DND-41 (cell line): Measurements from ENCODE around the gene GATM.

Experiments
- ATAC-seq: fragments of 200-7000 bp; cut with Tn5 transposase; 3 replicates; pipeline ENCODE4 v1.9.1; 2021; ENCODE audit warnings: low read depth; ENCODE audit not compliant: insufficient read depth
- DNase-seq: peaks from one replicate; pipeline ENCODE4 v3.0.0-alpha.2; 2020
- H2AFZ ChIP-seq: 2 replicates; pipeline ENCODE4 v1.6.0; 2012; ENCODE audit warnings: low read depth, low read length
- H3K27ac ChIP-seq: 2 replicates; pipeline ENCODE4 v1.5.1; 2012; ENCODE audit warnings: low read length, inconsistent platforms
- H3K27me3 ChIP-seq: fragments of 200-600 bp; sonication (generic); 2 replicates; pipeline ENCODE4 v1.6.0; 2012; ENCODE audit warnings: low read length, mild to moderate bottlenecking, inconsistent platforms; ENCODE audit not compliant: insufficient read depth, poor library complexity
- H3K36me3 ChIP-seq: 2 replicates; pipeline ENCODE4 v1.5.1; 2012; ENCODE audit warnings: low read length, inconsistent platforms; ENCODE audit not compliant: insufficient read depth
- H3K4me1 ChIP-seq: 2 replicates; pipeline ENCODE4 v1.5.1; 2012; ENCODE audit warnings: mild to moderate bottlenecking, low read length; ENCODE audit not compliant: insufficient read depth
- H3K4me2 ChIP-seq: 2 replicates; pipeline ENCODE4 v1.6.0; 2012; ENCODE audit warnings: mild to moderate bottlenecking, moderate library complexity, low read length, inconsistent platforms; ENCODE audit not compliant: insufficient read depth
- H3K4me3 ChIP-seq, 2 experiments: fragments of 200-600 bp in 1 of 2; shearing (Covaris generic) in 1 of 2; 2 replicates each; pipeline ENCODE4 v1.5.1; 2012 to 2016; ENCODE audit warnings: inconsistent platforms in 2 of 2, low read length in 2 of 2, mild to moderate bottlenecking in 2 of 2, low read depth in 1 of 2, moderate library complexity in 1 of 2
- H3K79me2 ChIP-seq: 2 replicates; pipeline ENCODE4 v1.6.0; 2012; ENCODE audit warnings: low read length, inconsistent platforms; ENCODE audit not compliant: insufficient read depth
- H3K9ac ChIP-seq: 2 replicates; pipeline ENCODE4 v1.6.0; 2012; ENCODE audit warnings: low read depth, mild to moderate bottlenecking, inconsistent platforms, low read length, moderate library complexity
- H3K9me3 ChIP-seq: 2 replicates; pipeline ENCODE4 v1.5.1; 2012; ENCODE audit warnings: low read length, moderate library complexity, mild to moderate bottlenecking, inconsistent platforms; ENCODE audit not compliant: insufficient read depth, severe bottlenecking
- H4K20me1 ChIP-seq: 2 replicates; pipeline ENCODE4 v1.6.0; 2012; ENCODE audit warnings: low read length; ENCODE audit not compliant: insufficient read depth
- EZH2 ChIP-seq: IDR thresholded peaks from 3 replicates; pipeline ENCODE4 v1.6.1; 2012; ENCODE audit warnings: borderline replicate concordance, low read depth, mild to moderate bottlenecking, moderate library complexity, low read length, inconsistent platforms; ENCODE audit not compliant: severe bottlenecking
- TF ChIP-seq, protein P1 (sequence below): IDR thresholded peaks from 2 replicates; pipeline ENCODE4 v1.5.1; 2012; ENCODE audit warnings: borderline replicate concordance, low read length, moderate library complexity, mild to moderate bottlenecking; ENCODE audit not compliant: poor library complexity, severe bottlenecking; ENCODE audit errors: extremely low read depth

Gene GATM

DNA sequence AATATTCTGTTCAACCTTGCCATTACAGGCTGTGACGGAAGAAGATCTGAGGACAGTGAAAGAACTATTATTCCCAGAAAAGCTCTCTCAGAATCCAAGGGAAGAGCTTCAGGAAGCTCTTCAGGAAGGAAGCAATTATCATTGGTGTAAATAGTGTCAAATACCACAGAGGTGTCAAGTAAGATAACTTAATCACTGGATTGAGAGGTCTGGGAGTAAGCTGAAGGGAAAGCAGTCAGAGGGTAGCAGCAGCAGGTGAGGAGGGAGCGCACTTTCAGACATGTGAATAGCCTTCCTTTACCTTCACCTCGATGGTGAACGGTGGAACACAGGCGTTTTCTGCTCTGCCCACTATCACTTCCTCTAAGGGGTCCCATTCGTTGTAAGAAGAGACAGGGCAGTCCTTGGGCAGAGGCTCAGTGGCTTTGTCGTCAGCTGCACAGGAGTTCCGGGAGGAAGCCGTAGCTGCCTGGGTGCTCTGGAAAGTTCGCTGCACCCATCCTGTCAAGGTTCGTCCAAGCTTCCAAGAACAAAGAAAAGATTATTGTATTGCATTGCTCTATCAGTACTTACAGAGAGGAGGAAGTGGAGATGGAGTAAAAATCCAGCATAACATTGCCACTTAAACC is 1.9 kb downstream of the GATM start:
- no peaks in the 10 kb centered on the region for H3K27me3 ChIP-seq
- H3K9ac ChIP-seq: no peak overlapping the region
- H3K9me3 ChIP-seq: no peaks in the 10 kb centered on the region
- no peaks in the 10 kb centered on the region for H3K4me1 ChIP-seq
- H4K20me1 ChIP-seq: no peaks in the 10 kb centered on the region
- no peak for DNase-seq
- no peak for TF ChIP-seq EZH2
- TF ChIP-seq, protein P1, sequence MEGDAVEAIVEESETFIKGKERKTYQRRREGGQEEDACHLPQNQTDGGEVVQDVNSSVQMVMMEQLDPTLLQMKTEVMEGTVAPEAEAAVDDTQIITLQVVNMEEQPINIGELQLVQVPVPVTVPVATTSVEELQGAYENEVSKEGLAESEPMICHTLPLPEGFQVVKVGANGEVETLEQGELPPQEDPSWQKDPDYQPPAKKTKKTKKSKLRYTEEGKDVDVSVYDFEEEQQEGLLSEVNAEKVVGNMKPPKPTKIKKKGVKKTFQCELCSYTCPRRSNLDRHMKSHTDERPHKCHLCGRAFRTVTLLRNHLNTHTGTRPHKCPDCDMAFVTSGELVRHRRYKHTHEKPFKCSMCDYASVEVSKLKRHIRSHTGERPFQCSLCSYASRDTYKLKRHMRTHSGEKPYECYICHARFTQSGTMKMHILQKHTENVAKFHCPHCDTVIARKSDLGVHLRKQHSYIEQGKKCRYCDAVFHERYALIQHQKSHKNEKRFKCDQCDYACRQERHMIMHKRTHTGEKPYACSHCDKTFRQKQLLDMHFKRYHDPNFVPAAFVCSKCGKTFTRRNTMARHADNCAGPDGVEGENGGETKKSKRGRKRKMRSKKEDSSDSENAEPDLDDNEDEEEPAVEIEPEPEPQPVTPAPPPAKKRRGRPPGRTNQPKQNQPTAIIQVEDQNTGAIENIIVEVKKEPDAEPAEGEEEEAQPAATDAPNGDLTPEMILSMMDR: no peak
- H3K4me2 ChIP-seq: no peak overlapping the region
- ATAC-seq: no peak
- H3K27ac ChIP-seq: no peak overlapping the region
- no peaks in the 10 kb centered on the region for H3K79me2 ChIP-seq
- H3K4me3 ChIP-seq: no peak overlapping the region
- H2AFZ ChIP-seq: no peak overlapping the region
- H3K36me3 ChIP-seq: no peaks in the 10 kb centered on the region

DNA sequence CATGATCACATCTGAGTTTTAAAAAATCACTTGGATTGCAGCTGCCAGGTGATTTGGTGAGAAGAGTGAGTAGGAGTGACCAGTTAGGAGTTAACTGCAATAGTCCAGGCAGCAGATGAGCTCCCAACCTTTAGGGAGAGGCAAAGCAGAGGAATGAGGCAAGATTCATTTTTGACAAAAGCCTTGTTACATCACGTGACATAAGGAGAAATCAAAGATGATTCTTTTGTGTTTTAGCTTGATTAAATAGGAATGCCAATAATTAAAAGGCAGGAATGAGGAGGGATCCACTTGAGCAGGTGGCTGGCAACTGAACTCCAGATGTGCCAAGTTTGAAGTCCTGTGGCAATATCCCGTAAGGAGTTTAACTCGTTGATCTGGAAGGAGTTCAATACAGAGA is 2.5 kb downstream of the GATM start:
- Histone ChIP-seq H3K4me1 (no peaks in the 10 kb centered on the region), H3K27me3 (no peaks in the 10 kb centered on the region), H3K79me2 (no peaks in the 10 kb centered on the region), H3K9ac (no peak overlapping the region), H3K4me3 (no peak overlapping the region), H3K4me2 (no peak overlapping the region), H3K9me3 (no peaks in the 10 kb centered on the region), H3K27ac (no peak overlapping the region), H4K20me1 (no peaks in the 10 kb centered on the region), H3K36me3 (no peaks in the 10 kb centered on the region), H2AFZ (no peak overlapping the region)
- ATAC-seq (no peak), DNase-seq (no peak)
- TF ChIP-seq, protein P1: no peak
- TF ChIP-seq EZH2: no peak

DNA sequence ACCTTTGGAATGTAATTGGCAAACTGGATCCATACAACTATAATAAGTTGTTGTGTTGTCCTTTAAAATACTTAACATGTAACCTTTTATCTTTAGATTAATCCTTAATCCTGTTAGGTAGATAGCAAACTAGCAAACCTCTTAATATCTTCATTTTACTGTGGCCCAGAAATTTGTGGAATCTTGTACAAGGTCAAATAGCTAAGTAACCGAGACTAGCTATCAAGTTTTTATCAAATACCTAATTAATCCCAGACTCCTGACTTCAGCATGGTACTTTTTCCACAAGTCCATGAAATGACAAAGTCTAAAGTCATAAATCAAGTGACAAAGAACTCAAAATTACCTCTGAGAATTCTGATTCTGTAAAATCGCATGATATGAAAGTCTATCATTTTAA is 4.4 kb downstream of the GATM start:
- H4K20me1 ChIP-seq: no peaks in the 10 kb centered on the region
- TF ChIP-seq, protein P1: no peak
- TF ChIP-seq EZH2: no peak
- H3K4me2 ChIP-seq: no peak overlapping the region
- no peak overlapping the region for H2AFZ ChIP-seq
- ATAC-seq: no peak
- no peak overlapping the region for H3K9ac ChIP-seq
- H3K36me3 ChIP-seq: no peaks in the 10 kb centered on the region
- no peak overlapping the region for H3K27ac ChIP-seq
- H3K4me3 ChIP-seq: no peak overlapping the region
- no peak for DNase-seq
- no peaks in the 10 kb centered on the region for H3K4me1 ChIP-seq
- H3K27me3 ChIP-seq: no peaks in the 10 kb centered on the region
- no peaks in the 10 kb centered on the region for H3K79me2 ChIP-seq
- no peaks in the 10 kb centered on the region for H3K9me3 ChIP-seq
